OCI-LY7 (cell line): Measurements from ENCODE around the gene SPART. TPM values are rescaled to one million over a fixed set of nuclear protein-coding genes. Genes with fewer than 3 reads are reported as not detected.

ENCODE experiments used
- BruUV-seq: library from RNA; stranded (reverse); fragments of 400-500 nt; replicated peaks from 2 replicates; lab custom pipeline; 2021; lab: Mats Ljungman, UMichigan
- CTCF ChIA-PET: fragments of 300-600 bp; sonication (Branson Sonifier 250); formaldehyde crosslinking; loops from one replicate; lab custom pipeline; 2022; ENCODE audit warnings: antibody characterized with exemption; ENCODE audit not compliant: unreplicated experiment; lab: Charles Lee
- POLR2A ChIA-PET: fragments of 300-600 bp; sonication (Branson Sonifier 250); formaldehyde crosslinking; loops from one replicate; lab custom pipeline; 2022; ENCODE audit warnings: antibody characterized with exemption; lab: Charles Lee
- DNase-seq: peaks from one replicate; pipeline ENCODE4 v3.0.0-alpha.2; 2015; ENCODE audit warnings: low spot score
- H2AFZ ChIP-seq: fragments of 200-600 bp; sonication (generic), shearing (Covaris generic); 2 replicates; pipeline ENCODE4 v1.6.1; 2014; ENCODE audit warnings: mild to moderate bottlenecking, antibody characterized with exemption, low read length, moderate library complexity
- H3K27ac ChIP-seq: fragments of 200-600 bp; sonication (generic); 2 replicates; pipeline ENCODE4 v1.5.1; 2014; ENCODE audit warnings: mixed run types, low read depth, mild to moderate bottlenecking, moderate library complexity, low read length, inconsistent platforms; ENCODE audit not compliant: poor library complexity, severe bottlenecking
- H3K36me3 ChIP-seq: fragments of 200-600 bp; sonication (generic); 2 replicates; pipeline ENCODE4 v1.6.1; 2014; ENCODE audit warnings: mild to moderate bottlenecking, antibody characterized with exemption, low read length, moderate library complexity, mixed read lengths; ENCODE audit not compliant: insufficient read depth
- H3K4me1 ChIP-seq: fragments of 200-600 bp; sonication (generic); 2 replicates; pipeline ENCODE4 v1.5.1; 2014; ENCODE audit warnings: mild to moderate bottlenecking, low read length; ENCODE audit not compliant: insufficient read depth, poor library complexity, severe bottlenecking
- H3K4me2 ChIP-seq: fragments of 200-600 bp; sonication (generic); 2 replicates; pipeline ENCODE4 v1.6.1; 2014; ENCODE audit warnings: mild to moderate bottlenecking, low read length
- H3K4me3 ChIP-seq: fragments of 200-600 bp; sonication (generic); 2 replicates; pipeline ENCODE4 v1.5.1; 2014; ENCODE audit warnings: mild to moderate bottlenecking, low read depth, low read length; ENCODE audit not compliant: poor library complexity, severe bottlenecking
- H3K79me2 ChIP-seq: fragments of 200-600 bp; sonication (generic); 2 replicates; pipeline ENCODE4 v1.6.1; 2016; ENCODE audit warnings: low read depth, mild to moderate bottlenecking, low read length, moderate library complexity, mixed read lengths; ENCODE audit not compliant: insufficient read depth
- H3K9me2 ChIP-seq: fragments of 200-600 bp; sonication (generic); 2 replicates; pipeline ENCODE4 v1.6.1; 2016; ENCODE audit warnings: mild to moderate bottlenecking, low read length, mixed read lengths; ENCODE audit not compliant: insufficient read depth
- H3K9me3 ChIP-seq: fragments of 200-600 bp; sonication (generic); 2 replicates; pipeline ENCODE4 v1.6.1; 2014; ENCODE audit warnings: mild to moderate bottlenecking, mixed run types, low read length, mixed read lengths
- H4K20me1 ChIP-seq: fragments of 200-600 bp; sonication (generic); 2 replicates; pipeline ENCODE4 v1.6.1; 2014; ENCODE audit warnings: mild to moderate bottlenecking, antibody characterized with exemption, low read length, moderate library complexity, mixed read lengths; ENCODE audit not compliant: insufficient read depth
- EZH2phosphoT487 ChIP-seq: fragments of 200-600 bp; sonication (generic); IDR thresholded peaks from 2 replicates; pipeline ENCODE4 v1.6.1; 2018; ENCODE audit warnings: low read depth, borderline replicate concordance, mild to moderate bottlenecking, mixed run types, antibody characterized with exemption, low read length, moderate library complexity, mixed read lengths
- intact Hi-C: fragments of 100-400 bp; cut with micrococcal nuclease; formaldehyde crosslinking; loops from one replicate; pipeline ENCODE4 v1.10.0; 2022; ENCODE audit not compliant: unreplicated experiment
- total RNA-seq, 2 experiments: library from RNA; depleted of rRNA in 1 of 2; stranded (reverse); fragments of >200 nt in 1 of 2; shearing (Covaris generic) in 1 of 2; gene quantifications; 2 replicates each; pipeline ENCODE4 v1.2.3, GENCODE V29; 2014 to 2022
- TF ChIP-seq, protein P1 (sequence below): fragments of 200-600 bp; sonication (generic); conservative IDR thresholded peaks from 2 replicates; pipeline ENCODE4 v1.5.1; 2014; ENCODE audit warnings: mild to moderate bottlenecking, antibody characterized with exemption, low read length, moderate library complexity, mixed read lengths

The SPART gene
- total RNA-seq, 2 experiments from 2014 or later, result not detected

DNA sequence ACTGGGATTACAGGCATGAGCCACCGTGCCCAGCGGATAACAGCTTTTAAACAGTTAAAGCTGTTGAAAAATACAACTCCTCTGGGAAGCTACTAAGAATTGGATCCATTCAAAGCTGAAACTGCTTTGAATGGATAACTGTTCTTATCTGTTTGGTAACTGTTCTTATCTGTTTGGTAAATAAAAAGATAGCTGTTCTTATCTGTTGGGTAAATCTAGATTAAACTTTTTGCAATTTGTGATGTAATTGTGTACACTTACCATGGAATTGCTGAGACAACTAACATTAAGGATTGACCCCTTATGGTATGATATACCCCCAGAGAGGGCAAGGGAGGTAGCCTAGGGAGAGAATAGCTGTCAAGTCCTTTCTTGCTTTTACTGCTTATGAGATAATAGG lies 27.9 kb upstream of the SPART start:
- no peaks in the 10 kb centered on the region for H3K4me1 ChIP-seq
- ChIA-PET CTCF (no interaction called here), POLR2A (interaction anchor here (0.6 kb wide), 1 partner anchor 34 kb away, joined by 4 read pairs; no protein-coding TSS in a partner anchor)
- no peak overlapping the region for H3K27ac ChIP-seq
- TF ChIP-seq, protein P1, sequence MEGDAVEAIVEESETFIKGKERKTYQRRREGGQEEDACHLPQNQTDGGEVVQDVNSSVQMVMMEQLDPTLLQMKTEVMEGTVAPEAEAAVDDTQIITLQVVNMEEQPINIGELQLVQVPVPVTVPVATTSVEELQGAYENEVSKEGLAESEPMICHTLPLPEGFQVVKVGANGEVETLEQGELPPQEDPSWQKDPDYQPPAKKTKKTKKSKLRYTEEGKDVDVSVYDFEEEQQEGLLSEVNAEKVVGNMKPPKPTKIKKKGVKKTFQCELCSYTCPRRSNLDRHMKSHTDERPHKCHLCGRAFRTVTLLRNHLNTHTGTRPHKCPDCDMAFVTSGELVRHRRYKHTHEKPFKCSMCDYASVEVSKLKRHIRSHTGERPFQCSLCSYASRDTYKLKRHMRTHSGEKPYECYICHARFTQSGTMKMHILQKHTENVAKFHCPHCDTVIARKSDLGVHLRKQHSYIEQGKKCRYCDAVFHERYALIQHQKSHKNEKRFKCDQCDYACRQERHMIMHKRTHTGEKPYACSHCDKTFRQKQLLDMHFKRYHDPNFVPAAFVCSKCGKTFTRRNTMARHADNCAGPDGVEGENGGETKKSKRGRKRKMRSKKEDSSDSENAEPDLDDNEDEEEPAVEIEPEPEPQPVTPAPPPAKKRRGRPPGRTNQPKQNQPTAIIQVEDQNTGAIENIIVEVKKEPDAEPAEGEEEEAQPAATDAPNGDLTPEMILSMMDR, result no peak
- no peak for TF ChIP-seq EZH2phosphoT487
- no TSS peak for BruUV-seq
- intact Hi-C loops, result no loop called here
- no peak overlapping the region for H3K4me3 ChIP-seq
- no peak overlapping the region for H3K4me2 ChIP-seq
- H3K79me2 ChIP-seq, result no peaks in the 10 kb centered on the region
- H2AFZ ChIP-seq, result no peak overlapping the region
- no peaks in the 10 kb centered on the region for H3K36me3 ChIP-seq
- no peaks in the 10 kb centered on the region for H3K9me3 ChIP-seq
- no peak for DNase-seq
- no peaks in the 10 kb centered on the region for H3K9me2 ChIP-seq
- H4K20me1 ChIP-seq, result no peaks in the 10 kb centered on the region

DNA sequence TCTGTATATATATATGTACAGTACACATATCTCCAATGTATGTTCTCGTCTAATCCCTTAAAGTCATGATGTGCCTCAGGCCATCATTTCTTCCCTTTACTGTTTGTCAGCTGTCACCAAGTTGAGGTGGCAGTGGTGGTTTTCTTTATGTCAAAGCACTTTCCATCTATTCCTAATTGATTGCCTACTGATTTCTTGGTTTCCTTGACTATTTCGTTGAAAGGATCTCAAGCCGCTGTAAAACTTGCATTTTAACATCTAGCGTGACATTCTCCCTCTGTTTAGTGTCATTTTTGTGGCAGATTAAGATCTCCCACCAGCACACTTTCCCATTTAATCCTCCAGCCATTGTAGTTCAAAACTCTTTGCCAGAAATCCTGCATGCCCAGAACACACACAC lies 25.0 kb upstream of the SPART start:
- no peaks in the 10 kb centered on the region for H3K4me1 ChIP-seq
- TF ChIP-seq, protein P1, result no peak
- TF ChIP-seq EZH2phosphoT487, result no peak
- H3K4me2 ChIP-seq, result no peak overlapping the region
- no peak for DNase-seq
- H2AFZ ChIP-seq, result no peak overlapping the region
- intact Hi-C loops, result no loop called here
- H3K27ac ChIP-seq, result no peak overlapping the region
- no peaks in the 10 kb centered on the region for H3K9me3 ChIP-seq
- H3K36me3 ChIP-seq, result no peaks in the 10 kb centered on the region
- no peaks in the 10 kb centered on the region for H3K79me2 ChIP-seq
- no TSS peak for BruUV-seq
- no peaks in the 10 kb centered on the region for H3K9me2 ChIP-seq
- CTCF ChIA-PET, result no interaction called here
- POLR2A ChIA-PET, result no interaction called here
- no peak overlapping the region for H3K4me3 ChIP-seq
- H4K20me1 ChIP-seq, result no peaks in the 10 kb centered on the region

DNA sequence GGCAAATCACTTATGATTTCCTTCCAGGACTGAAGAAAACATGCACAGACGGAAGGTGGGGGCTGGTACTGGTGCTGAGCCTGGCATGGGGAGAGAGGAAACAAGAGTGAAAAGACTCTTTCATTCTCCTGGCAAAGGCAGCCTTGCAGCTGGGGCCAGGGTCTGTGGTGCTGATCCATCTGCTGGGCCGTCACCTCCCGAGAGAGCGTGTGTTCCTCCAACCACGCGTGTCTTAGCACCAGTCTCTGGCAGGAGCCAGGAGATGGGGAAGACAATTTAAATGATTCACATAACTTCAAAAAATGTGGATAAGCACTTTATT lies 23.9 kb upstream of the SPART start:
- Histone ChIP-seq H4K20me1 (no peaks in the 10 kb centered on the region), H3K4me2 (no peak overlapping the region), H3K79me2 (no peaks in the 10 kb centered on the region), H3K36me3 (no peaks in the 10 kb centered on the region), H3K4me3 (no peak overlapping the region), H3K9me3 (no peaks in the 10 kb centered on the region), H3K9me2 (no peaks in the 10 kb centered on the region), H3K4me1 (no peaks in the 10 kb centered on the region), H2AFZ (no peak overlapping the region), H3K27ac (no peak overlapping the region)
- DNase-seq, result no peak
- intact Hi-C loops, result no loop called here
- ChIA-PET POLR2A (no interaction called here), CTCF (no interaction called here)
- no TSS peak for BruUV-seq
- no peak for TF ChIP-seq EZH2phosphoT487
- TF ChIP-seq, protein P1, result no peak
